Glomerular visceral epithelial cell (primary cell): ENCODE data around the gene SH3BP2.

Source experiments
- DNase-seq: peaks from one replicate; pipeline ENCODE4 v3.0.0-alpha.2; 2016; ENCODE audit errors: extremely low spot score

Gene SH3BP2

DNA sequence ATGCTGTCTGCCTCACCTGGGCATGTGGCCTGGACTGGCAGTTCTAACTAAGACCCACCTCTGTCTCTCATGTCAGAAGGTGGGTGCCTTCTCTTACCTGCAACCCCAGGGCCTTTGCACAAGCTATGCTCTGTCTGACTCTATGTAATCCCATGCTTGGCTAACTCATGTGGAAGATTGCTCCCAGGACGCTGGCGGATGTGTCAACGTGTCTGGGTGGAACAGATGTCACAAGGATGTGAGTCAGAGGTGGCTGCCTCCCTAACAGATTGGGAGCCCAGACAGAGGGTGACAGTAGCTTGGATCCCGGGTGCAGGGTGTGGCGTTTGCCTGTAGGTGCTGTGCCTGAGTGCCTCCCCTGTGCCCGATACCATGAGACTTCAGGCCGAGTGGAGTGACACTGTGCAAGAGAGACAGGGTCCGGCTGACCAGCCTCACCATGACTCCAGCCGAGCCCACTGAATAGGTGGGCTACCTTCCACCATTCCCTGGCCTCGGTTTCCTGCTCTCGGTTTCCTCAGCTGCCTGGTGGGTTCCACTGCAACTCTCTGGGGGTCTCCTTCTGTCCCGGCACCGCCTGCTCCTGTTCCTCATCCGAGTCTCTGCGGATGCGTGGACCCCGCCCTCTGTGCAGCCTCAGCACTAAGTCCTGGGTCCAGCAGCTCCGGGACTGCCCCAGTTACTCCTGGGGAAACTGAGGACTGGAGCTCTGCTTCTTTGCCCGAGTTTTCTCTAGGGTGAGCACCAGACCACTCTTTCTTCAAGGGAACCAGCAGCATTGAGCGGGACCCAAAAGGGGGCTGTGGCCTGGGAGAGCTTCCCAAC lies 11.0 kb downstream of the SH3BP2 start:
- no peak for DNase-seq

DNA sequence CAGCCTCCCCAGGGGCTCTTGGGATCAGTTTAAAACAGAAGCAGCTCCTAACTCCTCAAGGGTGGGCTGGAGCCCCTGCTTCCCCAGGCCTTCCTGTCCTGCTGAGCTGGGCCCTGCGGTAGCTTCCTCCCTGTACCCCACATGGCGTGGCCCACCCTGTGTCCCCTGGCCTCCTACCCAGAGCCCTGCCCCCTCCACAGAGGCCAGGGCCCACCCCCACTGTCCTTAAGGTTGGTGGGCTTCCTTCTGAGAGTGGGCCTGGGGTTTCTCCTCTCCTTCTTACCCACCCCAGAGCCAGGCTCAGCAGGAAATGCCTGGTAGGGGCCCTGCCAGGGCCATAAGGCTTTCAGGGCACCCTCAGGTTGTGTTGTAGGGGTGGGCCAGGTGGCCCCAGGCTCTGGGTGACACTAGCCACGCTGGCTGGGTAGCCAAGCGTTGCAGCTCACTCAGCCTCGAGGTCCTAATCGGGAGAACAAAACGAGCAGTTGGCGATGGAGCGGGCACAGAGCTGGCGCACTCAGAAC lies 11.6 kb downstream of the SH3BP2 start:
- no peak for DNase-seq

DNA sequence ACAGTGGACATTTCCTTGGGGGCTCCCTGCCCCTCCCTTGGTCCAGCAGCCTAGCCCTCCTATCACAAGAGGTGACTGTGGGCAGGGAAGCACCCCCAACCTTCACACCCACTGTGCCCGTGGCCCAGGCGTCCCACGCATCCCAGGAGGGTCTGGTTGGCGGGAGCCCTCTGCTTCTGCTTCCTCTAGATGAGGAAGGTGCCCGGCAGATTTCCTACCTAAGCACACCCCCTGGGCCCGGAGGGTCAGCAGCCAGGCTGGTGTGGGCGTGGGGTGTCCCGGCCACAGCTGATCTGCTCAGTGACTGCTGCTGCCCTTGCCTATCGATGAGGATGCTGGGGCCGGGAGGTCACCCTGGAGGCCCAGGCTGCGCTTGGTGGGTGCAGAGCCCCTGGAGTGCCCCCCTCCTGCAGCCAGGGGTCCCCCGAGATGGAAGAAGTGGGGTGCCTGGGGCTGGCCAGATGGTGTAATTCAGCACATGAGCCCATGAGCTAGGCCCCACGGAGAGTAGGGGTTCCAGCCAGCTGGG lies 12.2 kb downstream of the SH3BP2 start:
- no peak for DNase-seq

DNA sequence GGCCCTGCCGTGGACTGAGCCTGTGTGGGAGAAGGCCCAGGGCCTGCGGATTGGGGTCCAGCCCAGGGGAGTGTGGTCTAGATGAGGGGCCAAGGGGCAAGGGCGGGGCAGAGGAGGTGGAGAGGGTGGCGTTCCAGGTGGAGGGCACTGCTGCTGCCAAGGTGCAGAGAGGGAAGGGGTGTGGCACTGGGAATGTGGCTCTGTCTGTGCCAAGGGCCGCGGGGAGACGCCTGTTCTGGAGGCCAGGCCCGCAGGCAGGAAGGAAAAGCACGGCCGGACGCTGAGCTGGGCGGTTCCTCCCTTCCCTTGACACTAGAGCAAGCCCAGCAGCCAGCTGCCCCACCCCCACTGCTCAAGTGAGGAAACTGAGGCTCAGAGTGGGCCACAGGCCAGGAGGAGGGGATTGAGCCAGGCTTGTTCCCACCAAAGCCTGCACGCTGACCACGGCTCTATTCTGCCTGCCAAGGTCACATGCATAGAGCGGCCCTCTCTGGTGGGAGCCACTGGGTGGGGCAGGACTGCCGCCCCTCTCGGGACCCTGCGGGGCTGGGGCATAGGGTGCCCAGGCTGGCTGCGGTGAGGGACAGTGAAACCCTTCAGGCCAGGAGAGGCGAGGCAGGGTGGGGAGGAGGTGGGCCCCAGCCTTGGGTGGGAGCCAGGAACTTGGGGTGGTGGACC lies 13.0 kb downstream of the SH3BP2 start:
- no peak for DNase-seq

DNA sequence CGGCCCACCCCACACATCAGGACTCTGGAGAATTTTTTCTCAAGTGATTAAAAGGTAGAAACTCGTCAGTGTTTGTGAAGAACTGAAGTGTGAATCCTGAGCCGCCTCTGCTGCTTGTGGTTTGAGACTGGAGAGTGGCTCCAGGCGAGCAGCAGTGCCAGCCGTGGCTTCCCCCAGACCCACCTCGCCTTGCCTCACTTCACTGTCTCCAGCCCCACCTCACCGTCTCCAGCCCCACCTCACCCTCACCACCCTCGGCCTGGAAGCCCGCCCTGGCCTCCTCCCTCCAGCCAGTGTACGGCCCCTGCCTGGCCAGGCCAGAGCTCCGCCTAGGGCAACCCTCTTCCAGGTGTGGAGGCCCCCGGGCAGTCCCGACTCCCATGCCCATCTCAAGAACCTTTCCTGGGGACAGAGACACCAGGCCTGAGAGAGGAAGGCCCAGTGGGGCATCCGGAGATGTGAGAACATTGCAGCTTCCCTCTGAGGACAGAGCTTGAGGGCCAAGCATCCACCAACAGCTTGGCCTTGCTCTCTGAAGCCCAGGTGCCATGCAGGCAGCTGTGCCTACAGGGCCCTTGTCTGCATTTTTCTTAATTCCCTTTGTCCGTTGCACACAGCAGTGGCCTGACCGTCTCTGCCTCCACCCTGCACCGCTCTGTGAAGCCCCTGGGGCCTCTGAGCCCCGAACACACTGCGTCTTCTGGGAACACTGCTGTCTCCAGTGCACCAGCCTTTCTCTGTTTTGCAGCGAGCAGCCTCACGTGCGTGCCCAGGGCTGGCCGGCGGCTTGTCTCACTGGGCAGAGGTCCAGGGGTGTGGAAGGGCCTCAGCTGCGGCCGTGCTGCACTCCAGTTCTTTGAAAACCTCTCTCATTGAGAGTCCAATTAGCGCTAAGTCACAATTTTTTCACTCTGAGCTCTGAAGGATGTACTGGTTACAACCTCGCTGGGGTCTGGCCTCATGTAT lies 13.8 kb downstream of the SH3BP2 start:
- DNase-seq, result no peak

DNA sequence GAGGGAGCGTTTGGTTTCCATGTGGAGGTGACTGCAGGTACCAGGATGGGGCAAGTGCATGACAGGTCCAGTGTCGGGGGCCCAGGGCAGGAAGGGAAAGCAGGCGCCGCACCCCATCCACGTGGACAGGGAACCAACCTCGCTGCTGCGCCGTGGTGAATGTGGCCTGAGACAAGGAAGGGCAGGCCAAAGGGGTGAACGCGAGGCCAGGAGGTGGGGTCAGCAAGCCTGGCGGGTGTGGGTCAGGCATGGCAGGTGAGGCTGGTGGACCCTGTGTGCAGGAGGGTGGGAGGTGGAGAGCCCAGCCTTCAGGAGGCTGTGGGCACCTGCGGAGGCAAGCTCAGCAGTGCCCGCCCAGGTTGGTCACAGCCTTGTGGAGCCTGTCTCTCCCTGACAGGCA lies 14.7 kb downstream of the SH3BP2 start:
- DNase-seq, result no peak

DNA sequence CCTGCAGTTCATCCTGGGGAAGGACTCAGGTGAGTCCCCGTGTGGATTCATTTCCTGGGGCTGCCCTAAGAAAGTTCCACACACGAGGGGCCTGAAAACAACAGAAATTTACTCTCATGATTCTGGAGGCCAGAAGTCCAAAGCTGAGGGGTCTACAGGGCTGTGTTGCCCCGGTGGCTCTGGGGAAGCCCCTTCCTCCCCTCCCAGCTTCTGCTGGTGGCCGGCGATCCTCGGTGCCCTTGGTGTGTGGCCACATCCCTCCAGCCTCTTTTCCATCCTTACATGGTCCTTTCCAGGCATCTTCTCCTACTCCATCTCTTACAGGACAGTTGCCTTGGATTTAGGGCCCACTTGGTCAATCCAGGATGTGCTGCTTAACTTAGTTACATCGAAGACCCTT lies 15.1 kb downstream of the SH3BP2 start:
- no peak for DNase-seq

DNA sequence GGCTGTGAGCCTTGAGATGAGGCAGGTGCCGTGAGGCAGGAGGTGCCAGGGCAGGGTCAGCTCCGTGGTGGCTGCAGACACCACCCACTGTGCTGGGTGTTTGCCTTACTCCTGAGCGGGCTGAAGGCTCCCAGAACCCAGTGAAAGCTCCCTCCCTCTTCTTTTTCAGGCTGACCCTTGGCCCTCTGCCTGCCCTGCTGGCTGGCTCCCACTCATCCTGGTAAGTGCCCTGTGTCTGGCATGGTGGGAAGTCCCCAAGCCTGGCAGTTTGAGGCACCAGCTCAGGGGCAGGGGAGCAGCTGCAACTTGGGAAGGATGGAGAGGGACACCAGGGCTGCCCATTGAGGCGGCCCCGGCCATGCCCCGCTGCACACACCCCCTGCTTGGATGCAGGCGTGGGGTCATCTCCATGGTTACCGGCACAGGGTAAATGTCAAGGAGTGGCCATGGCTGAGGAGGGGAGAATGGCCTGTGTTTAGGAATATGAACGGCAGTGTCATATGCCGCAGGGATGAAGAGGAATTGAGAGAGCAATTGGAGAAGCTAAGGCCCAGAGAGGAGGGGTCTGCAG lies 16.8 kb downstream of the SH3BP2 start:
- no peak for DNase-seq

DNA sequence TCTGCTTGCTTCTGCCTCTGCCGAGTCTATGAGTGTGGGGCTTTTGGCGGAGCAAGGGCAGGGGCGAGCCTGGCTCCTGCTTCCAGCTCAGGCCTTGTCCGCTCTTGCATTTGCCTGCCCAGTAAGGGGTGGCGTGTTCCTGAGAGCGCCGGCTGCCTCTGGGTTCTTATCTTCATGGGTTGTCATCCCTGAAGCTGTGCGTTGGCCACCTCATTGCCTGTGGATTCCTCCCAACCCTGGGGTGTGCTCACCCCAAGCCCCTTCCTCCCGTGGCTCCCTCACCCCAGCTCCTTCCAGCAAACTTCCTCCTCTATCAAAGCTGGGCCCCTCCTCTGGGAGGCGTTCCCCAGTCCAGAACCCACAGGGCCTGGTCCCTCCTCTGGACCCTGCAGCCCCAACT lies 17.5 kb downstream of the SH3BP2 start:
- DNase-seq, result no peak

DNA sequence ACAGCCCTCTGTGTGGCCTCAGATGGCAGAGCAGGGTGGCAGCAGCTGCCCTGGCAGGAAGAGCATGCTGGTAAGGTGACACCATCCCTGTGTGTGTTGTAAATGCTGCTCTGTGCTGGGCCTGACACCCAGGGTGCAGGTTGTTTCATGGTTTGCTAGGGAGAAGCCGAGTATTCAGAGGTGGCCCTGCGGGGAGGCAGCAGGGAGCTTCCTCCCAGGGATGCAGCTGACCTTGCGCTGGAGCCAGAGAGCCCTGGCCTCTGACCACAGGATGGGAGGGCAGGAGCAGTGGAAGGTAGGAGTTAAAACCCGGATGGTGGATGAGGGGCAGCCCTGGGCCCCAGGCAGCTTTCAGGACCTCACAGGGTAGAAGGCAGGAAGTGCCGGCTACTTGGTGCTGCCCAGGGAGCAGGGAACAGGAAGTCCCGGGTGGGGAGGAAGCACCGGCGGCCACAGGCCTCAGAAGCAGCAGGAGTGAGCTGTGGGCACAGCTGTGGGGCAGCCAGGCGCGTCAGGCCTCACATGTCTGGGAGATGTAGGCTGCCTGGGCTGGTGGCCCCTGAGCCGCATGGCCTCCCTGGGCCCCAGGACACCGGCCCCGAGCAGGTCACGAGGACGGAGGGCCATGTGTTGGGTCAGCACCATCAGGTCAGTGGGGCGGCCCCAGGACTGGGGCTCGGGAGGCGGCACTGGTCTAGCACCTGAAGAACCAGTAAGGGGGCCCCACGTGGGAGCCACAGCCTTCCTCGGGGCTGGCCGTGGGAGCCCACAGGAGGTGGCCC lies 19.1 kb downstream of the SH3BP2 start:
- peak; percentile 96 for DNase-seq

DNA sequence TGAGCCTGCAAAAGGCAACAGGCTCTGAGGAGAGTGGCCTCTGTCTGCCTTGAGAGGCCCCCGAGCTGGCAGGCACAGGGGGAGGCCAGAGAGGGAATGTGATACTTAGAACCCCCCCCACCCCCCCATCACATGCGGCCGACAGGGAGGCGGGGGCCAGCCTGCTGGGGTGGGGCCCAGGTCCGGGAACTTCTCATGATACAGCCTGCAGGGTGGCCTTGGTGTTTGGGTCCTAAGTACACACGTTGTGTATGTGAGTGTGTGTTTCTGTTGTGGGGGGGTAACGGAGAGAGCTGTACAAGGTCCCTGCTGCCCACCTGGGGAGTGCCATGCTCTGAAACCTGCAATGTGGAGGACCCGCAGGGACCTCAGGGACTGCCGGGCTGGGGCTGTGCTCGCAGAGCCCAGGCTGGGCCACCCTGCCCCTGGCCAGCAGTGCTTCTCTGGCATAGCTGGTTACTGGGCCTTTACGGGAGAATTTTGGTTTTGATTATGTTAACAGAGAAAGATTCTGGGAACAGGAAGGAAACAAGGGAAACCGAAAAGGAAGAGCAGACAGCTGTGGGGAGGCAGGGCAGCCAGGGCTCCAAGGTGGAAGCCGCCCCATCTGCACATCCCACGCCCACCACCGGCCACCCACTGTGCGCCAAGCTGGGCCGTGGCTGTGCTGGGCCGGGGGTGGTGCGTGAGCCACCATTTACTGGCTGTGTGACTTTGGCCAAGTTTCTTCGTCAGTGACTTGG lies 19.9 kb downstream of the SH3BP2 start:
- DNase-seq, result no peak

DNA sequence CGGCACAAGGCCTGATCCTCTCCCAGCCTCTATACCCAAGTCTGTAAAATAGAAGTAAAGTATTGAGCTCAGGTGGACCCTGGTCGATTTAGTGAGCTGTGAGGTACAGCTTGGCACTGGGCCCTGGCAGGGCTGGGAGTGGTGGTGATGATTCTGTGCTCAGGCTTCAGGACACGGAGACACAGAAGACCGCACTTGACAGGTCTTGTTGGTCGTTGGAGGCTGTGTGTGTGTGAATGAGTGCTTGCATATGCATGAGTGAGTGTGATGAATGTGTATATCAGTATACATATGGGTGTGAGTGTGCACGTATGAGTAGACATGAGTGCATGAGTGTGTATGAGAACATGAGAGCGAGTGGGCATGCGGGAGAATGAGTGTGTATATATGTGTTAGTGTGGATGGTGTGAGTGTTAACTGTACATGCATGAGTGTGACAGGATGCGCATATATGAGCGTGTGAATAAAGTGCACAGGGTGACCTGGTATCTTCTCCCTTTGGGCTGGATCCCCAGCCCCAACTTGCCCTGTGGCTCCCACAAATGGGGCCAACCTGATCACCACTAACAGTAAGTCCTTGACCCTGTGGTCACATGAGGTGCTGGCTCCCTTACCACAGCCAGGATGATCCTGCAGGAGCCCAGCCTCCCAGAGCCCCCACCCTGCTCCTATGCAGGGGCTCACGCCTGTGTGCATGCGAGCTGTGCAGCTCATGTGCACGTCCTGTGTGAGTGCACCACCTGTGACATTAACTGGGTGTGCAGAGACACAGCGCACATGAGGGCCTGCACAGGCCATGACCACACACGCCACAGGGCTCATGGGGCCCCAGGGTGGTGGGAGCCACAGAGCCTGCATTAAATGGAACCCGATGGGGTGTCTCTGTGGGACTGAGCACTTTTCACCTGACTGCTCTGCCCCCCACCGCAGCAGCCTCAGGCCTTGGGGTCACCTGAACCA lies 20.8 kb downstream of the SH3BP2 start:
- DNase-seq, result no peak

DNA sequence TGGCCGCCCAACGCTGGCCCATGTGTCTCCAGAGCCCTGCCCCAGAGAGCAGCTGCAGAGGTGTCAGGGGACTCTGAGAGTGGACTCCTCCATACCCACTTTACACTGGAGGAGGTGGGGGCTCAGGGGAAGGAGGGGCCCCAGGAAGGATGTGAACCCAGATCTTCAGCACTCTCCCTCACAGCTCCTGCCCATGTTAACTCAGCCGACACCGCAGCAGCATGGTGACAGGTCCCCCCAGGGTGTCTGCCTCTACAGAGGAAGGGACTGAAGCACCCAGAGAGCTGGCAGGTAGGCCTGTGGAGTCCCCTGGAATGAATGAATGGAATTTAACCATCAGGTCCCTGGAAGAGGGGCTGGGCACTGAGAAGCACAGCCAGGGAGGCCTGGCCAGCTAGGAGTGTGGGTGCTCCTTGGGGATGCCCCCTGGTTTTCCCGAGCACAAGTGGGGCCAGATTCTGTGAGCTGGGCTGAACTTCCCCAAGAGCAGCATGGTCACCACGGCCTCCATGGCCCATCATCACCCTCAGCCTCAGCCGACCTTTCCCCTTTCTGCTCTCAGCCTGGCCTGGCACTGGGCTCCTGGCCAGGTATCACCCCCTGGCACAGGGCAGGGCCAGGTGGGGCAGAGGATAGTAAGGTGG lies 21.9 kb downstream of the SH3BP2 start:
- no peak for DNase-seq

DNA sequence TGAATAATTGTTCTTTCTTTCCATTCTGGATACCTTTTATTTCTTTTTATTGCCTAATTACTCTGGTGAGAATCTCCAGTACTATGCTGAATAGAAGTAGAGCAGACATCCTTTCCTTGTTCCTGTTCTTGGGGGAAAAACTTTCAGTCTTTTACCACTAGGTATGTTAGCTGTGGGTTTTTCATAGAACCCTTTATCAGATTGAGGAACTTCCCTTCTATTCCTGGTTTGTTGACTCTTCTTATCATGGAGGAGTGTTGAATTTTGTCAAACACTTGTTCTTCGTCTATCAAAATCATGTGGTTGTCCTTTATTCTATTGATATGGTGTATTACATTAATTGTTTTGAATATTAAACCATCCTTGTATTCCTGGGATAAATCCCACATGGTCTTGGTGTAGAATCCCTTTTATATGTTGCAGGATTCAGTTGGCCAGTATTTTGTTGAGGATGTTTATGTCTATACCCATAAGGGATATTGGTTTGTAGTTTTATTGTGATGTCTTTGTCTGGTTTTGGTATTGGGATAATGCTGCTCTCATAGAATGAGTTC lies 23.6 kb downstream of the SH3BP2 start:
- DNase-seq, result no peak

DNA sequence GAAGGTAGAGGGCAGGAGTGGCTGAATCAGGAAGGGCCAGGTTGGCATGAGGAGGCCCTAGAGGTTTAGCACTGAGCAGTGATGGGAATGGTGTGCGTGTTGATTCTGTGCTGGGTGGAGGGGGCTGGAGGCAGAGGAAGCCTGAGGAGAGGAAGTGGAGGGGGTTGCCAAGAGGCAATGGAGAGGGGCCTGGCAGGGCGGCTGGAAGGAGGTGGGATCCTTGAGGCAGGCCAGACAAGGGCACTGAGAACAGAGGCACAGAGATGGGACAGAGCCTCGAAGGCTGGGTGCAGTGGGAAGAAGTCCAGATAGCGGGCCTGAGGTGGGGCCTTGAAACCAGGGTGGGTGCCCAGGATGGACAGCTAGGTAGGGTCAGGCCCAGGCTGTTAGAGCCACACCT lies 24.3 kb downstream of the SH3BP2 start:
- DNase-seq, result no peak

DNA sequence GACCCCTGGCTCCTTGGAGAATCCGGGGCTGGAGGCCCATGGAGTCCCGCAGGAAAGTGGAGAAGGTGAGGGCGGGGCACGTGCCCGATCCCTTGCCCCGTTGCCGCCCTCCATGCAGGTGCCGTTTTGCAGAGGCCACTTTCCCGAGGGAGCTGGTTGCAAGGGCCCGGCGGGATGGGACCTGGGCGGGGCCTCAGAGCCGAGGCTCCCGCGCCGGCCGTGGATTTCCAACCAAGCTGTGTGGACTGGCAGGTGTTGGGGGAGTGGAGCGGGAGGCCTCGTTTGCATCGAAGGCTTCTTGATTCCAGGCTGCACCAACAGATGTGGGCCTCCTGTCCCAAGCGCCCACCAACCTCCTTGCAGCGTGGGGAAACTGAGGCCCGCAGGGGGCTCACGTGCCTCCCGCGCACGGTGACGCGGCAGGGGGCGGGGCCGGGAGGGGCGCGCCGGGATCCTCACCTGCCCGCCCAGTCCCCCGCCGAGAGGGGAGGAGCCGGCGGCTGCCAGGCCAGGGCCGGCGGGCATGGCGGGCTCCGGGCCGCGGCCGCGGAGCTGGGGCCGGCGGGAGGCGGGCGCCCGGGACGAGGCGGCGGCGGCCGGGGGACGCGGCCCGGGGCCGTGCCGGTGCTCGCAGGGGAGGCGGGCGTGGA lies 24.9 kb downstream of the SH3BP2 start:
- DNase-seq, result peak; percentile 53

DNA sequence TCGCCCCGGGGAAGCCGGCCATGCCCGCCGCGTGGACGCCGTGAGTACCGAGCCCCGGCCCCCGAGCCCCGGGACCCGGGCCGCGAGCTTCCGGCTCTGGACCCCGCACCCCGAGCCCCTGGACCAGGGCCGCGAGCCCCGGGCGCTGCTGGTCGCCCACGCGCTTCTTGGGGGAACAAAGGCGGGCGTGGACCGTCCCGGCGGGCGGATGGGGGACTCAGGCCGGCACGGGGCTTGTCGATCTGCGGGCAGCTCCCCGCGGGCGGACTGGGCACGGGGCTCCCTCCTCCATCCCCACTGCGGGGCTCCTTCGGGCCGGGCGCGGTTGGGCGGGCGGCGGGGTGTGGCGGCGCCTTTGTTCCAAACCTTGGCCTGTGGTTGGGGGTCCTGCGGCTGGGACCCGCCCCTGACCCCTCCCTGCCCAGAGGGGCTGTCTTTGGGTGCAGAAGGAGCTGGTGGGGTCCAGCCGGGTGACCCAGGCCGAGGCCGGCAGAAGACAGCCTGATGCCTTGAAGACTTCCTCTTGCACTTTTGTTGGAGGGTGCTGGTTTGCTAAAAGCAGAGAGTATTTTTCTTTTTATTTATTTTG lies 25.6 kb downstream of the SH3BP2 start:
- no peak for DNase-seq
